Glomerular endothelial cell (primary cell): ENCODE results near the gene PAX6. TPM values are rescaled to one million over a fixed set of nuclear protein-coding genes. Genes with fewer than 3 reads are reported as not detected.

ENCODE experiments used
- DNase-seq: peaks from one replicate; pipeline ENCODE4 v3.0.0-alpha.2; 2011; ENCODE audit warnings: low read depth, low spot score; ENCODE audit errors: extremely low read depth
- total RNA-seq: library from RNA; depleted of rRNA; stranded (reverse); fragments of >200 nt; gene quantifications from 2 replicates; pipeline ENCODE4 v1.2.3, GENCODE V29; 2015

Gene PAX6
- total RNA-seq, 1 donor from 2014 or later, result not detected

- DNase-seq, result no peak
Observed at GRCh38 chr11:31799435-31800397, 11.4 kb downstream of the PAX6 start.

- DNase-seq, result no peak
Observed at GRCh38 chr11:31798554-31799434, 12.3 kb downstream of the PAX6 start.

GRCh38 chr11:31798057-31798553, 13.0 kb downstream of the PAX6 start:
- no peak for DNase-seq

- no peak for DNase-seq
Observed at GRCh38 chr11:31797190-31798056, 13.7 kb downstream of the PAX6 start.

- no peak for DNase-seq
Observed at GRCh38 chr11:31796499-31797189, 14.5 kb downstream of the PAX6 start.

GRCh38 chr11:31795706-31796498, 15.2 kb downstream of the PAX6 start:
- DNase-seq, result no peak

GRCh38 chr11:31794548-31794947, 16.6 kb downstream of the PAX6 start:
- no peak for DNase-seq

GRCh38 chr11:31793264-31793663, 17.9 kb downstream of the PAX6 start:
- DNase-seq, result no peak

- no peak for DNase-seq
Observed at GRCh38 chr11:31792456-31792855, 18.7 kb downstream of the PAX6 start.

- no peak for DNase-seq
Observed at GRCh38 chr11:31792036-31792435, 19.1 kb downstream of the PAX6 start.

GRCh38 chr11:31790649-31791048, 20.5 kb downstream of the PAX6 start:
- DNase-seq, result no peak

- no peak for DNase-seq
Observed at GRCh38 chr11:31788085-31788484, 23.0 kb downstream of the PAX6 start.

GRCh38 chr11:31786996-31787685, 24.0 kb downstream of the PAX6 start:
- DNase-seq, result no peak

GRCh38 chr11:31784611-31785010, 26.5 kb downstream of the PAX6 start:
- no peak for DNase-seq

- no peak for DNase-seq
Observed at GRCh38 chr11:31783252-31783651, 27.9 kb downstream of the PAX6 start.

GRCh38 chr11:31782257-31782656, 28.9 kb downstream of the PAX6 start:
- no peak for DNase-seq

GRCh38 chr11:31780480-31780971, 30.6 kb downstream of the PAX6 start:
- no peak for DNase-seq

- DNase-seq, result no peak
Observed at GRCh38 chr11:31780078-31780477, 31.0 kb downstream of the PAX6 start.
